ENCODE results near the gene SPINK8.
"Not testable (repeated sequence)": the region's sequence is repeated elsewhere in the genome, so short reads cannot be mapped to it uniquely, and the experiment has no call there.

The SPINK8 gene

DNA sequence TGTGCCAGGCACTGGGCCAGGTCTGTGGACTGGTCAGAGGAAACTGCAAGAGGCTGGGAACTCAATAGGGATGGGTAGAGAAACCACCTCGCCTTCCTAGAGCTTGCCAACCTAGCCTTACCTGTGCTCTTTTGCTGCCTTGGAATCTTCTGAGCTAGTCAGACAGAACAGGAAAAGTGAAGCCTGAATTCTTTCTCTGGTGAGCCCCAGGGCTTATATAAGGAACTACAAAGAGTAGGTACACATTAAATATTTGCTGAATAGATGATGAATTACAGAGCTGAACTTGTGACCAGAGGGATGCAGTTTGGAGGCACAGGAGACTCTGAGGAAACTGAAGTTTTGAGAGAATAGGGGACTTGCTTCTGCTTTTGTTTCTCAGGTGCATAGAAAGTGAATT is 23.0 kb upstream of the SPINK8 start:
- Histone ChIP-seq H3K9ac (ENCODE audit: low read depth in 1 of 2, low read length in 2 of 2) (no peak overlapping the region), H3K4me3 (ENCODE audit: low read length in 2 of 2) (no peak overlapping the region), H3K4me1 (ENCODE audit: control insufficient read depth in 2 of 2, insufficient read depth in 2 of 2, low read length in 2 of 2) (no peaks in the 10 kb centered on the region), H3K36me3 (ENCODE audit: control insufficient read depth in 2 of 2, insufficient read depth in 2 of 2, low read length in 2 of 2) (no peaks in the 10 kb centered on the region), H3K27ac (ENCODE audit: low read depth in 2 of 2, low read length in 2 of 2) (no peak overlapping the region), H3K9me3 (ENCODE audit: control insufficient read depth in 2 of 2, low read length in 2 of 2) (no peaks in the 10 kb centered on the region), H3K27me3 (ENCODE audit: control insufficient read depth in 2 of 2, insufficient read depth in 2 of 2, low read length in 2 of 2) (no peaks in the 10 kb centered on the region)

DNA sequence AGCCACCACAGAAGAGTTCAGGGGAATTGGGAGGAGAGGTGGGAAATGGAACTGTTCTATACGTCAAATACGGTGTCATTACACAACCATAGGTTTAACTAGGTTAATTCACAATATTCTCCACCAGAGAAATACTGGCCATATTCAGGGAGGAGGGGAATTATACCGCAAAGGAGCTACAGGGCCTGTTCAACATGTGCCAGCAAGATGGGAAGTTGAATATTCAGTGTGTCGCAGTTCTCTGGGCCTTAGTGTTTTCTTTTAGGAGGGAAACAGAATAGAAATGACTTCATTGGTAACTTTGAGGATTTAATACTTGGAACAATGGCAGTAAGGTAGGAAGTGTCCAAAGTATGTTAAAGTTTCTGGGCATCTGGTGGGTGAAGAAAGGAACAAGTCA is 20.5 kb upstream of the SPINK8 start:
- Histone ChIP-seq H3K9ac (ENCODE audit: low read depth in 1 of 2, low read length in 2 of 2) (no peak overlapping the region), H3K27ac (ENCODE audit: low read depth in 2 of 2, low read length in 2 of 2) (no peak overlapping the region), H3K4me3 (ENCODE audit: low read length in 2 of 2) (no peak overlapping the region), H3K4me1 (ENCODE audit: control insufficient read depth in 2 of 2, insufficient read depth in 2 of 2, low read length in 2 of 2) (no peaks in the 10 kb centered on the region), H3K27me3 (ENCODE audit: control insufficient read depth in 2 of 2, insufficient read depth in 2 of 2, low read length in 2 of 2) (no peaks in the 10 kb centered on the region), H3K36me3 (ENCODE audit: control insufficient read depth in 2 of 2, insufficient read depth in 2 of 2, low read length in 2 of 2) (no peaks in the 10 kb centered on the region), H3K9me3 (ENCODE audit: control insufficient read depth in 2 of 2, low read length in 2 of 2) (no peaks in the 10 kb centered on the region)

DNA sequence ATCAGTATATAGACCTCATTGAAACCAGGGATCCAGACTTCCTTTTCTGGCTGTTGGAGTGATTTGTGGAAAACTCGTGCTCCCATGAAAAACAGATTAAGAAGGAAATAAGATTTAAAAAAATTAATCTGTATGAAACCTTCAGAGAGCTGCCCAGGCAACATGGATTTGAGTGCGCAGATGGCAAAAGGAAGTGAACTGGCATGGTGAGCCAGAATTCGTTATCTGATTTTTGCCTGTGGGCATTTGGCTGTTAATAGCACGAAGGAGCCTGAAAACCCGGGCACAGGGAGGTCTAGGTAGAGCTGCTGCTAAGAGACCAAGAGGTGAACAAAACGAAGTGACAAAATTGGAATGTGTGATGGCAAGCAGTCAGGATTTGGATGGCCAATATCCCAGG is 19.1 kb upstream of the SPINK8 start:
- H3K4me3 ChIP-seq (ENCODE audit: low read length in 2 of 2) = no peak overlapping the region
- no peak overlapping the region for H3K9ac ChIP-seq (ENCODE audit: low read depth in 1 of 2, low read length in 2 of 2)
- no peak overlapping the region for H3K27ac ChIP-seq (ENCODE audit: low read depth in 2 of 2, low read length in 2 of 2)
- no peaks in the 10 kb centered on the region for H3K27me3 ChIP-seq (ENCODE audit: control insufficient read depth in 2 of 2, insufficient read depth in 2 of 2, low read length in 2 of 2)
- no peaks in the 10 kb centered on the region for H3K9me3 ChIP-seq (ENCODE audit: control insufficient read depth in 2 of 2, low read length in 2 of 2)
- no peaks in the 10 kb centered on the region for H3K4me1 ChIP-seq (ENCODE audit: control insufficient read depth in 2 of 2, insufficient read depth in 2 of 2, low read length in 2 of 2)
- no peaks in the 10 kb centered on the region for H3K36me3 ChIP-seq (ENCODE audit: control insufficient read depth in 2 of 2, insufficient read depth in 2 of 2, low read length in 2 of 2)

DNA sequence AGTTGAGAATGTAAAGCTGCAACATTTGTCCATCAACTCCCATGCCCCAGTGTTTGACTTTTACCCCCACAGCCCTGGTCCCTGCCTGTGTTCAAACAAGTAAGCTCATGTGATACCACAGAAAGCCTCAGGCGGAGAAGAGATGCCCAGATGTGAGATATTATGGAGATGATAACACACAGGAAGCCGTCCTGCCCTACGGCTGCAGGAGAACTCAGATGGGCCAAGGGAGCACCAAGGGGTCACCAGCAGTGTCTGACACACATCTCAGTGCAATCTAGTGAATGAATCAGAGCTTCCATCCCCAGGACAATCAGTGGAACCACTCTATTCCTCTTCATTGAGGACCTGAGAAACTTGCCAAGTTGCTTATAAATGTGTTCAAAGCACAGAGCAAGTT is 14.0 kb upstream of the SPINK8 start:
- Histone ChIP-seq H3K27me3 (ENCODE audit: control insufficient read depth in 2 of 2, insufficient read depth in 2 of 2, low read length in 2 of 2) (no peaks in the 10 kb centered on the region), H3K9me3 (ENCODE audit: control insufficient read depth in 2 of 2, low read length in 2 of 2) (no peaks in the 10 kb centered on the region), H3K36me3 (ENCODE audit: control insufficient read depth in 2 of 2, insufficient read depth in 2 of 2, low read length in 2 of 2) (no peaks in the 10 kb centered on the region)

DNA sequence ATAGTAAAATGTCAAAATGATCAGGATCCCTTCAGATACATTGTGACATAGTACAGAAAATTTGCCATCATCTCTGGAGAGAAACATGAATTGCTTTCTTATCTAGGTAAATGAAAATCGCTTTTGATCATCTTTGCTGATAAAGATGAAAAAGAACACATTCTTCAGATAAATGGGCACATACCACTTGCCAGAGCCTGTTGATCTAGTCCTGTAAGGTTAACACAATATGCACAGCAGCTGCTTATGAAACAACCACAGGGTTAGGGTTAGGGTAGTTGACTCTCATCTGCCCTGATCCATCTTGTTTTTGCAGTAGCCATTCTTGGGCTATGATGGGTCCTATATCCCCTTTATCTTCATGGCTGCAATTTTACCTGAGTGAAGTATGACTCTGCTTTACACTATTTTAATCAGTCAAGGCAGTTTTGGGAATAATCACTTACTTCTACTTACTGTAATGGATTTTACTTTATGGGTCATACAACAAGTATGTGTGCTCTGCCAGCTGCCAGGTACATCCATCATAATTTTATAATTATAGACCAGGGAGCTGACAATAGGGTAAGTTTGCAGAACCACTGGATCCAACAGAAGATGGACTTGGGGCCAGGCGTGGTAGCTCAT is 12.6 kb upstream of the SPINK8 start:
- Histone ChIP-seq H3K4me3 (ENCODE audit: low read length in 2 of 2) (no peak overlapping the region), H3K27ac (ENCODE audit: low read depth in 2 of 2, low read length in 2 of 2) (no peak overlapping the region), H3K9ac (ENCODE audit: low read depth in 1 of 2, low read length in 2 of 2) (no peak overlapping the region), H3K36me3 (ENCODE audit: control insufficient read depth in 2 of 2, insufficient read depth in 2 of 2, low read length in 2 of 2) (no peaks in the 10 kb centered on the region), H3K4me1 (ENCODE audit: control insufficient read depth in 2 of 2, insufficient read depth in 2 of 2, low read length in 2 of 2) (no peaks in the 10 kb centered on the region), H3K27me3 (ENCODE audit: control insufficient read depth in 2 of 2, insufficient read depth in 2 of 2, low read length in 2 of 2) (no peaks in the 10 kb centered on the region), H3K9me3 (ENCODE audit: control insufficient read depth in 2 of 2, low read length in 2 of 2) (no peaks in the 10 kb centered on the region)

More for the DNA sequence above, 14.0 kb upstream of the SPINK8 start:
- Histone ChIP-seq H3K4me3 (ENCODE audit: low read length in 2 of 2) (no peak overlapping the region), H3K9ac (ENCODE audit: low read depth in 1 of 2, low read length in 2 of 2) (no peak overlapping the region), H3K27ac (ENCODE audit: low read depth in 2 of 2, low read length in 2 of 2) (no peak overlapping the region), H3K4me1 (ENCODE audit: control insufficient read depth in 2 of 2, insufficient read depth in 2 of 2, low read length in 2 of 2) (no peaks in the 10 kb centered on the region)

DNA sequence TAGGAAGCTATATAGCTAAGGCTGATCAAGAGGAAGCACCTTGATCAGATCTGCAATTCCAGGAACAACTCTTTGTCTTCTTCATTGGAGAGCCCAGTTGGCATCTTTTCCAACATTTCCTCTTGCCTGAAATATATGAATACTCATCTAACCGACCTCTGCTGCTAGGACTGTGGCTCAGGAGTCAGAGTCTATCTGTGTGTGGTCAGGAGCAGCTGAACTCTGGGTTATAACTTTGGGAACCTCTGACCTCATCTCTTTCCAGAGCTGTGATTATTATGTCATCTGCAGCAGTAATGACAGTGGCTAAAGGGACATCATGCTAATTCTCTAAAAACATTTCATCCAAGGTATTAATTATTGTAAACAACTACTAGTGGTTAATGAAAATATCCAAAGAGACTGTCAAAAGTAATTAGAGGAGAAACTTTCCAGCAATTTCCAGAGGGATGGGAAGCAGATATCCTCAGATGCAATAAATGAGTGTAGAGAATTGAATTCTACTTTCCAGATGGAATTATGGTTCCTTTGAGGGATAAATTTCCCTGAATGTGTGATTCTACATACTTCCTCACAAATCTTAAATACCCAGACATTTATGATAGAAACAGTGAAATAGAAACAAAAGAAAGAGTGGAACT is 11.5 kb upstream of the SPINK8 start:
- Histone ChIP-seq H3K36me3 (ENCODE audit: control insufficient read depth in 2 of 2, insufficient read depth in 2 of 2, low read length in 2 of 2) (no peaks in the 10 kb centered on the region), H3K4me3 (ENCODE audit: low read length in 2 of 2) (no peak overlapping the region), H3K27ac (ENCODE audit: low read depth in 2 of 2, low read length in 2 of 2) (no peak overlapping the region), H3K9ac (ENCODE audit: low read depth in 1 of 2, low read length in 2 of 2) (no peak overlapping the region), H3K27me3 (ENCODE audit: control insufficient read depth in 2 of 2, insufficient read depth in 2 of 2, low read length in 2 of 2) (no peaks in the 10 kb centered on the region), H3K9me3 (ENCODE audit: control insufficient read depth in 2 of 2, low read length in 2 of 2) (no peaks in the 10 kb centered on the region), H3K4me1 (ENCODE audit: control insufficient read depth in 2 of 2, insufficient read depth in 2 of 2, low read length in 2 of 2) (no peaks in the 10 kb centered on the region)

DNA sequence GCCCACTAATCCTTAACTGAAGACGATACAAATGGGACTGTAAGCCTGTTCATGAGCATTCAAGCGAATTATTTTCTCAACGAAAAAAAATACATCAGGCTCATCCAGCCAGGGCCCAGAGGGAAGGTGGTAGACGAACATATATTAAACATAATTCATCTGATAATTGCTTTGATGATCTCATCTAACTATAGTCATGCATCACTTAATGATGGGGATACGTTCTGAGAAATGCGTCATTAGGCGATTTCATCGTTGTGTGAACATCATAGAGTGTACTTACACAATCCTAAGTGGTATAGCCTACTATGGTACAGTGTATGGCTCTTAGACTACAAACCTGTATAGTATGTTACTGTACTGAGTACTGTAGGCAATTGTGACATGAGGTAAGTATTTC is 10.0 kb upstream of the SPINK8 start:
- Histone ChIP-seq H3K4me1 (ENCODE audit: control insufficient read depth in 2 of 2, insufficient read depth in 2 of 2, low read length in 2 of 2) (no peaks in the 10 kb centered on the region), H3K36me3 (ENCODE audit: control insufficient read depth in 2 of 2, insufficient read depth in 2 of 2, low read length in 2 of 2) (no peaks in the 10 kb centered on the region), H3K4me3 (ENCODE audit: low read length in 2 of 2) (no peak overlapping the region), H3K9me3 (ENCODE audit: control insufficient read depth in 2 of 2, low read length in 2 of 2) (no peaks in the 10 kb centered on the region), H3K27ac (ENCODE audit: low read depth in 2 of 2, low read length in 2 of 2) (no peak overlapping the region), H3K27me3 (ENCODE audit: control insufficient read depth in 2 of 2, insufficient read depth in 2 of 2, low read length in 2 of 2) (no peaks in the 10 kb centered on the region), H3K9ac (ENCODE audit: low read depth in 1 of 2, low read length in 2 of 2) (no peak overlapping the region)

DNA sequence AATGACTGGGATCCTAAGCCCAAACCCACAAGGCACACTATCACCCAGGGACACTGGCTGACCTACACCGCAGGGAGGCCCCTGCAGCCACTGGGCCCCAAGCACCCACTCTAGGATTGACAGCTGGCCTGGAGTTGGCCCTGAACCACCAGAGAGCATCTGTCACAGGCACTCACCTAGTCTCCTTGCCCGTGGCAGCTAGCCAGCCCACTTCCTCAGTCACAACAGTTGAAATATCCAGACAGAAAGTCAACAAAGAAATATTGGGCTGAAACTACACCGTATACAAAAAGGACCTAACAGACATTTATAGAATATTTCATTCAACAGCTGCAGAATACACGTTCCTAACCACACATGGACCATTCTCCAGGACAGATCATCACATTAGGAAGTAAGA is 5.2 kb upstream of the SPINK8 start:
- Histone ChIP-seq H3K27me3 (ENCODE audit: control insufficient read depth in 2 of 2, insufficient read depth in 2 of 2, low read length in 2 of 2) (no peaks in the 10 kb centered on the region), H3K27ac (ENCODE audit: low read depth in 2 of 2, low read length in 2 of 2) (no peak overlapping the region), H3K9ac (ENCODE audit: low read depth in 1 of 2, low read length in 2 of 2) (no peak overlapping the region), H3K9me3 (ENCODE audit: control insufficient read depth in 2 of 2, low read length in 2 of 2) (no peaks in the 10 kb centered on the region), H3K4me1 (ENCODE audit: control insufficient read depth in 2 of 2, insufficient read depth in 2 of 2, low read length in 2 of 2) (no peaks in the 10 kb centered on the region), H3K4me3 (ENCODE audit: low read length in 2 of 2) (no peak overlapping the region), H3K36me3 (ENCODE audit: control insufficient read depth in 2 of 2, insufficient read depth in 2 of 2, low read length in 2 of 2) (no peaks in the 10 kb centered on the region)

DNA sequence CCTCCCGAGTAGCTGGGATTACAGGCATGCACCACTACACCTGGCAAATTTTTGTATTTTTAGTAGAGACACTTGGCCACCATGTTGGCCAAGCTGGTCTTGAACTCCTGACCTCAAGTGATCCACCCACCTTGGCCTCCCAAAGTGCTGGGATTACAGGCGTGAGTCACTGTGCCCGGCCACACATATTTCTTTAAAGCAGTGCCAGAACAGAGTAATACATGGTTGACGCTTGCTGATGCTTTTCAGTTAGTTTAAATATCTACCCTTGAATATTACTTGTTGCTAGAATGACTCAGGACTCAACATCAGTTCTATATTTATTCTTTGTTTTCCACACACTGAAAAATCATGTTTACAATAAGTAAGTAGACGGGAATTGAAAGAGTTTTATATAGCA is 4.1 kb upstream of the SPINK8 start:
- not testable (repeated sequence) for H3K4me3 ChIP-seq (ENCODE audit: low read length in 2 of 2); H3K36me3 ChIP-seq (ENCODE audit: control insufficient read depth in 2 of 2, insufficient read depth in 2 of 2, low read length in 2 of 2); H3K27ac ChIP-seq (ENCODE audit: low read depth in 2 of 2, low read length in 2 of 2); H3K9me3 ChIP-seq (ENCODE audit: control insufficient read depth in 2 of 2, low read length in 2 of 2); H3K4me1 ChIP-seq (ENCODE audit: control insufficient read depth in 2 of 2, insufficient read depth in 2 of 2, low read length in 2 of 2); H3K9ac ChIP-seq (ENCODE audit: low read depth in 1 of 2, low read length in 2 of 2); H3K27me3 ChIP-seq (ENCODE audit: control insufficient read depth in 2 of 2, insufficient read depth in 2 of 2, low read length in 2 of 2)

DNA sequence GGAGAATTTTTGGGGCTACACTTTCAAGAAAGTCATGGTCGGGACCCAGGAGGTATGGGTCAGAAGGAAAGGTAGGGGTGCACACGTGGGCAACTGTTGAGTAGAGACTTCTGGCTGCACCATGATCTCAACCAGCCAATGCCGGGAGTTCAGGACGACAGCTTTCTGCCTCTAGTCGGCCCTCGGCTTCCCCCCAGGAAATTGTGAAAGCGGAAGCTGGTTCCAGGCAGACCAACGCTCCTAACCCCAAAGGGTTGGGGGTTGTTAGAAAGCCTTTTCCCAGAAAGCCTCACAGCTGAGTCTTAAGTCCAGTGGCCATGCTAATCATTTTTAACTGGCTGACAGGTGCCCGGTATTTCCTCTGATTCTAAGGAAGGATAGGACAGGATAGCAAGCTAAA is 1.8 kb upstream of the SPINK8 start:
- H3K9me3 ChIP-seq (ENCODE audit: control insufficient read depth in 2 of 2, low read length in 2 of 2); H3K27ac ChIP-seq (ENCODE audit: low read depth in 2 of 2, low read length in 2 of 2); H3K4me1 ChIP-seq (ENCODE audit: control insufficient read depth in 2 of 2, insufficient read depth in 2 of 2, low read length in 2 of 2); H3K36me3 ChIP-seq (ENCODE audit: control insufficient read depth in 2 of 2, insufficient read depth in 2 of 2, low read length in 2 of 2); H3K4me3 ChIP-seq (ENCODE audit: low read length in 2 of 2); H3K27me3 ChIP-seq (ENCODE audit: control insufficient read depth in 2 of 2, insufficient read depth in 2 of 2, low read length in 2 of 2); H3K9ac ChIP-seq (ENCODE audit: low read depth in 1 of 2, low read length in 2 of 2): not testable (repeated sequence)
